ENCODE results near the gene CCDC66.
"Not testable (repeated sequence)": the region's sequence is repeated elsewhere in the genome, so short reads cannot be mapped to it uniquely, and the experiment has no call there.

CCDC66 gene

DNA sequence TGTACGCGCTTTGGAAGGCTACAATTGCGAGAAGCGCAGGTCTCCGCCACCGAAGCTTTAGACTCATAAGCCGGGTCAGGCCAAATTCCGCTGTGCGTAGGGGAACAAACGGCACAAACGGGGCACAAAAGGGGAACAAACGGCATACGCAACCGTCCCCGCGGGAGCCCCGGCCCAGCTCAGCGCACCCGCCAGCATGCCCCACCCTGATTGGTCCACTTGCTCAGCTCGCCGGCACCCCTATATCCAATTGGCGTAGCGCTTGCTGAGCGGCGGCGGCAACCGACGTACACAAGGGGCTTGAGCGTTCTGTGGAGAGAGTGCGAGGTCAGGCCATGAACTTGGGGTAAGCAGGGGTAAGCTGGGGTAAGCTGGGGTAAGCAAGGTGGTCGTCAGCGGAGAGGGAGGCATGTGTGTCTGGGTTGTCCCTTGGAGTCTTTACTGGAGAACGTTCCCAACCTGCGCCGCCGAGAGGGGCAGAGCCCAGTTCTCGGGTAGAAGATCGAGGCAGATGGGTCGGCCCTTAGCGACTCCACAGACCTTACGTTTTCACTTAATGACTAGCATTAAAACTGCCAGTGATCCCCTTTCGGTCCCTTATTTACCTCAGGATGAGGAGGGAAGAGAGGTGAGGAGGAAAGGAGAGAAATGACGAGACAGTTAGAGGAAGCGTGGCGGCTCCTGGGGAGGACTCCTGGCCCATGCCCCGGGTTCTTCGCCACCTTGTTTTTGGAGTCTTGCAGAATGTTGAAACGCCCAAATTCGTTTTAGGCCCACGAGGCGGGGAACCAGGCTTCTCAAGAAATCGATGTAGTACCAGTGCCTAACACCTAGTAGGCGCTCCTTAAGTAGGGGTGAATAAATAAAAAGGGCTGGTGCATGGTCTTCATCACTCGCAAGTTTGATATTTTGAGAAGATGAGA lies at the start of gene CCDC66:
Gene CCDC66, plus strand, starts transcription at position 268 of the 923 bp plus-strand sequence. Its CDS starts 68 bp downstream, at position 336.
- DNase-seq (ENCODE audit: low read depth in 3 of 3), result peak; percentile 84 to 93 (median 89)

DNA sequence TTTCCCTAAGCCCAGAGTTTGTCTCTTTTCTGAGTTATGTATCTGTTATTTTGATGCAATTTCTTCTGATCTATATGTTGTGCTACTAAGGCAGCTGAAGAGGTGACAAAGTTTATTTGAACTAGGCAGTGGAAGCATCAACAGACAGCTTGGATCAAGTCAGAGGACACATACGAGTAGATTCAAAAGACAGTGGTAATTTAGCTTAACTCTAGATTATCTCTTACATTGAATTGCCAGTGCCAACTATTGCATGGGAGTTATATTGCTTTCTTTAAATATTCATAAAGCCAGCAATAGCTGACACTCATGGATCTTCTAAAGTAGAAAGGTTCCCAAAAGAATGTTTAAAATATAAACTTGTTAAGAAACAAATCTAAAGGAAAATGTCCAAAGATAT lies 37.3 kb upstream of the CCDC66 start:
- no peak for DNase-seq (ENCODE audit: low read depth in 3 of 3)

DNA sequence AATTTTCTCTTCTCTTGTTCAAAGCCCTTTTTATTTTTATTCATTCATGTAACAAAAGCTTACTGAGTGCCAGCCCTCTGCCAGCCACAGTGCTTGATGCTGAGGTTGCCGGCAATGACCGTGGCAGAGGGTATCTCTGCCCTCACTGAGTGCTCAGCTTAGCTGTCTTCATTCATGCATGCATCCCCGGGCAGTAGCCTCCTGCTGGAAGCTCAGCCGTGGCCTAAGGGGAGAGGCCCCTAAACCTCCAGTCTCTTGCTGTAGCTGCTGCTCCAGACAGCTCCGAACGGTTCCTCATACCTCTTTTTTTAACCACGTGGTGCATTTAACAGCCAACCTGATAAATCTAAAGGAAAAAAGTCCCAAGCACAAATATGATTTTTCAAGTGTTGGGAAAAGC lies 34.6 kb upstream of the CCDC66 start:
- DNase-seq (ENCODE audit: low read depth in 3 of 3), result no peak

DNA sequence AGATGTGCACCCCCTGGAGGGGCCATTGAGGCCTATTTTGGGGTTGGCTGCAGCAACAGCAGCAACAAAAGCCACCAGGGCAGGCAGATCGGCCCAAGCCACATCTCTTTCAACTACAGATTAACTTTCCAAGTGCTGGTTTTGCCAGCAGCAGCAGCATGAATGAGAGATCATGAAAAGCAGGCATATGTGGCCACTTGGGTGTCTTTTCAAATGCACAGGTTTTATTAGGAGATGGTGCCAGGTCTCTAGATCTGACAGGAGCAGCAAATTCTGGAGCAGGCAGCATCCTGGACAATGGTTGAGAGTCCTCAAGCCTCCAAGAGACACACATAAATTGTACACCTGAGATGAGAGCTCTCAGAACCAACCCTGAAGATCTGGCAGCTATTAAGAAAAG lies 31.7 kb upstream of the CCDC66 start:
- DNase-seq (ENCODE audit: low read depth in 3 of 3), result no peak

DNA sequence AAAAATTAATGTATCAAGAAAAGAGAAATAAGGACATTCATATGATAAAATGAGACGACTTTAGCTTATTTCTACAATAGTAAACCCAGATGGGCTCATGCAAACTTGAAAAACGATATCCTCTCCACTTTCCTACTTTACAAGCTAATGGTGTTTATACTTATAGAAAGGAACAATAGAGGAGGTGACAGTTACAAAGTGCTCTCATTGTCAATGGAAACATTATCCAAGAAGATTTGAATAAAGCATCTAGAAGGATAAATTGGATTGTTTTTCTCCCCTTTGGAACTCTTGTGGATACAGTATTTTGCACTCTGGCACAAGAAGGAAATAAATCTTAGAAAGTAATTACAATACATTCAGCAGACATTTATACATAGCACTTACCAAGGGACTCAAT lies 20.2 kb upstream of the CCDC66 start:
- DNase-seq (ENCODE audit: low read depth in 3 of 3), result no peak

DNA sequence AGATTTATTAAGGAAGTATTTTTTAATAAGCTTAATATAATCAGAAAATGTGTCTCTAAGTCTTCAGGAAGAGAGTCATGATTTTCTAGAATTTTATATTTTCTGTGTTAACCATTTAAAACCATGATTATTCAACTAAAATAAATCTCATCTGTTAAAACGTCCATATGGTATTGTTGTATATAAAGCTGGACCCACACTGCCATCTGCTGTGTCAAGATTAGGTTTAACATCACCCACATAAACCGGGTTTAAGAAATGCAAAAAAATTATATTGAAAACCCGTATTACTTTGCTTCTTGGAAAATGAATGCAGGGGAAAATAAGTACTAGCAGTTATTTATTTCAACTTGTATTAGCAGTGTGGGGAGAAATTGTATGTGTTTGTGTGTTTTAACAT lies 9.5 kb upstream of the CCDC66 start:
- DNase-seq (ENCODE audit: low read depth in 3 of 3), result no peak

DNA sequence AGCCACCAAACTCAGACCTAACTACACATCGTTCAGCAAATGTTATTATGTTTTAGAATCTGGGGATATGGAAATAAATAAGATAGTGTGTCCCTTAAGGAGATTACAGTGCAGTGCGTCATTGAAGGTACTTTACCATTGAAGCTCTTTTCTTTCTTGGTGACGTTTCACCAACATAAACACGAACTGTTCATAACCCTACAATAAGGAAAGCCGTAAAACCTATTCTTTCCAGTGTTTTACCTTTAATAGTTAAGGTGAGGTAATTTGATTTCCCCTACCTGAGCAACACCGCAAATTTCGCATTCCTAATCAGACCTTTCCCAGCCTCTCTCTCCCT lies 826 bp downstream of the CCDC66 start:
- DNase-seq (ENCODE audit: low read depth in 3 of 3), result no peak

DNA sequence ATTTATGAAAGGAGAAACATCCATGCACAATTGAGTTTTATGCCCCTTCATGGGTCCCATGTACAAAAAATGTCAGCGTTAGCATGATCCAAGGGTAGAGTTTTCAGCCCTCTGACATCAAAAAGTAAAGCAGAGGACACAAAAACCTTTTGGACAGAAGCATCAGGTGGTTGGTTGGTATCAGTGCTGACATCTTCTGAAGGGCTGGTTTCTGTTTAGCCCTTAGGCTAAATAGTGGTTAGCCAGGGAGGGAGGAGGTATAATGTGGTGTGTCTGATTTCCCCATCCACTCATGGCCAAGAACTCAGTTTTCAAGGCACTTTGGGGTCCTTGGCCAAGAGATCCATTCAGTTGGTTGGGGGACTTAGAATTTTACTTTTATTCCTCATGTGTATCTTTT lies 16.5 kb downstream of the CCDC66 start:
- no peak for DNase-seq (ENCODE audit: low read depth in 3 of 3)

DNA sequence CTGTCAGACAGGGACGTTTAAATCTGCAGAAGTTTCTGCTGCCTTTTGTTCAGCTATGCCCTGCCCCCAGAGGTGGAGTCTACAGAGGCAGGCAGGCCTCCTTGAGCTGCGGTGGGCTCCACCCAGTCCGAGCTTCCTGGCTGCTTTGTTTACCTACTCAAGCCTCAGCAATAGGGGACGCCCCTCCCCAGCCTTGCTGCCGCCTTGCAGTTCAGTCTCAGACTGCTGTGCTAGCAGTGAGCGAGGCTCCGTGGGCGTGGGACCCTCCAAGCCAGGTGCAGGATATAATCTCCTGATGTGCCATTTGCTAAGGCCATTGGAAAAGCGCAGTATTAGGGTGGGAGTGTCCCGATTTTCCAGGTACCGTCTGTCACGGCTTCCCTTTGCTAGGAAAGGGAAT lies 25.0 kb downstream of the CCDC66 start:
- DNase-seq (ENCODE audit: low read depth in 3 of 3), result not testable (repeated sequence)

DNA sequence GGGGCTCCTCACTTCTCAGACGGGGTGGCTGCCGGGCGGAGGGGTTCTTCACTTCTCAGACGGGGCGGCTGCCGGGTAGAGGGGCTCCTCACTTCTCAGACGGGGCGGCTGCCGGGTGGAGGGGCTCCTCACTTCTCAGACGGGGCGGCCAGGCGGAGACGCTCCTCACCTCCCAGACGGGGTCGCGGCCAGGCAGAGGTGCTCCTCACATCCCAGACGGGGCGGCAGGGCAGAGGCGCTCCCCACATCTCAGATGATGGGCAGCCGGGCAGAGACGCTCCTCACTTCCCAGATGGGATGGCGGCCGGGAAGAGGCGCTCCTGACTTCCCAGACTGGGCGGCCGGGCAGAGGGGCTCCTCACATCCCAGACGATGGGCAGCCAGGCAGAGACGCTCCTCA lies 27.3 kb downstream of the CCDC66 start:
- DNase-seq (ENCODE audit: low read depth in 3 of 3), result not testable (repeated sequence)

DNA sequence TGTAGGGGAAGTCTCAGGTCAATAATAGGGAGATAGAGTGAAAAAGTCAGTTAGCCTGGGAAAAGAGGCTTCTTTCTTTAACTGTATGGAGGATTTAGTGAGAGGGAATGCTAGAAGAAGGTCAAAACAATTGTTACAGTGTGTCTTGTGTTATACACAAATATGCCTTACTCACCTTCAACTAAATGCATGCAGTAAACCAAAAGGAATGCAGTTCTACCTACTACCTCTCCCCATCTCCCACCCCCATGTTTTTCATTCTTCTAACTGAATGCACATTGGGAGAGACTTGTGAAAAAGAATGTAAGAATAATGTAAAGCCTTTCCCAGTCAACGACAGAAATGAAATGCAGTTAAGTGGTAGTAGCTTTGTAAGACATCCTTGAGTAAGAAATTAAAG lies 33.8 kb downstream of the CCDC66 start:
- DNase-seq (ENCODE audit: low read depth in 3 of 3), result no peak

DNA sequence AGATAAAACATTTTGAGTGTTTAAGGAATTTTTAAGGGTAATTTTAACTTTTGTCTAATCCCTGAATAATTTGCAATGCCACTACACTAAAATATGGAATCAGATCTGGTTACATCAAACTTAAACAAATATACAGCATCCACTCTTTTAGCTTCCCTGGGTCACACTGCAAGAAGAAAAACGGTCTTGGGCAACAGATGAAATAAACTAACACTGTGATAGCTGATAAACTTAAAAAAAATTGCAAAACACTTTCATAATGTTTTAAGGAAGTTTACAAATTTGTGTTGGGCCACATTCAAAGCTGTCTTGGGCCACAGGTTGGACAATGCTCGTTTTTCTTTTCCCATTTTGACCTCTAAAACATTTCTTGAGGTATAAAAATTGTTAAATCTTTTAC lies 34.3 kb downstream of the CCDC66 start:
- DNase-seq (ENCODE audit: low read depth in 3 of 3), result no peak

DNA sequence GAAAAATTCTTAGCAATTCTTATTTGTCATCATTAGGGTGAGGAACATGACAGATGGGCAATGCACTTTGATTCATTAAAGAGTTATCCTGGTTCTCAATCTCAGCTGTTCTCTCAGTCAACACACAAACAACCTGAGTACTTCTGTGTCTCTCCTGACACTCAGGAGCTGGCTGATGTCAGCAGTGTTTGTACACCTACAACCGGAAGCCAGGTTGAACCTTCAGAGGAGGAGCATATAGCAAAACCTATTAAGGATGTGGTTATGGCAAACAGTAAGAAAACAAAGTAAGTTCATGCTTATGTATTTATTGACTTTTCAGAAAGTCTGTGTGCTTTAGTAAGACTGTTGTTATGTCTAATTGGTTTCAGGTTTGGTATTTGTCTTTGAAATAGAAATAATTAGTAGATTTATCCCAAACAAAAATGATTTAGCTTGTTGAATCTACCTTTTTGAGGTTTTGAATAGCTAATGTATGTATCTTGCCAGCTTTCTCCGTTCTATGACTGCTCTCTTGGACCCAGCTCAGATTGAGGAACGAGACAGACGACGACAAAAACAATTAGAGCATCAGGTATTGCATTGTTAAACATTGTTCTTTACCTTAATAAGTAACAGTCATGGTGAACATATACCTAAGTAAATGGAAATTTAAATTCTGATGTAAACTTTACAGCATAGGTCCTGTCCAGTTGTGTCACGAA lies 36.6 kb downstream of the CCDC66 start:
- peak in 2 of 3 experiments; percentile 6 to 24 for DNase-seq (ENCODE audit: low read depth in 3 of 3)

DNA sequence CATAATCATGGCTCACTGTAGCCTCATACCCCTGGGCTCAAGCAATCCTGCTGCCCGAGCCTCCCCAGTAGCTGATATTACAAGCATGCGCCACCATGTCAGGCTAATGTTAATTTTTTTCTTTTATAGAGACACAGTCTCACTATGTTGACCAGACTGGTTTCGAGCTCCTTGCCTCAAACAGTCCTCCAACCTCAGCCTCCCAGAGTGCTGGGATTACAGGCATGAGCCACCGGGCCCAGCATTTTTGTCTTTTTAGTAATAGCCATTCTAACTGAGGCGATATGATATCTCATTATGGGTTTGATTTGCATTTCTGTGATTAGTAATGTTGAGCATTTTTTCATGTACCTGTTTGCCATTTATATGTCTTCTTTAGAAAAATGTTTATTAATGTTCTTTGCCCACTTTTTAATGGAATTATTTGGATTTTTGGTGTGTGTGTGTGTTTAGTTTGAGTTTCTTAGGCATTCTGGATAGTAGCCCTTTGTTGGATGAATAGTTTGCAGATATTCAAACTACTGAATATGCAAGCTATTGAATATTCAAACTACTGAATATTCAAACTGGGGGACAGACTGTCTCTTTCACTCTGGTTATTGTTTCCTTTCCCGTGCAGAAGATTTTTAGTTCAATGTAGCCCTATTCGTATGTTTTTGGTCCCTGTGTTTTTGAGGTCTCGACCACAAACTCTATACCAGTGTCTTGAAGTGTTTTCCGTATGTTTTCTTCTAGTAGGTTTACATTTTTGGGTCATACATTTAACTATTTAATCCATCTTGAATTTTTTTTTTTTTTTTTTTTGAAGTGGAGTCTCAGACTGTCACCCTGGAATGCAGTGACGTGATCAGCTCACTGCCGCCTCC lies 39.2 kb downstream of the CCDC66 start:
- no peak for DNase-seq (ENCODE audit: low read depth in 3 of 3)

DNA sequence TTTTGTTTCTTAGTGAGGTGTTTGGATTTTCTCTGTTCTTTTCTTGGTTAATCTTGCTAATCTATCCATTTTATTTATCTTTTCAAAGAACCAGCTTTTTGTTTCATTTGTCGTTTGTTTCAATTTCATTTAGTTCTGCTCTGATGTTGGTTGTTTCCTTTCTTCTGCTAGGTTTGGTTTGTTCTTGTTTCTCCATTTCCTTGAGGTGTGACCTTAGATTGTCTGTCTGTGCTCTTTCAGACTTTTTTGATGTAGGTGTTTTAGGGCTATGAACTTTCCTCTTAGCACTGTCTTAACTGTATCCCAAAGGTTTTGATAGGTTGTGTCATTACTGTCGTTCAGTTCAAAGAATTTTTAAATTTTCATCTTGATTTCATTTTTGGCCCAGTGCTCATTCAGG lies 51.5 kb downstream of the CCDC66 start:
- DNase-seq (ENCODE audit: low read depth in 3 of 3), result not testable (repeated sequence)

DNA sequence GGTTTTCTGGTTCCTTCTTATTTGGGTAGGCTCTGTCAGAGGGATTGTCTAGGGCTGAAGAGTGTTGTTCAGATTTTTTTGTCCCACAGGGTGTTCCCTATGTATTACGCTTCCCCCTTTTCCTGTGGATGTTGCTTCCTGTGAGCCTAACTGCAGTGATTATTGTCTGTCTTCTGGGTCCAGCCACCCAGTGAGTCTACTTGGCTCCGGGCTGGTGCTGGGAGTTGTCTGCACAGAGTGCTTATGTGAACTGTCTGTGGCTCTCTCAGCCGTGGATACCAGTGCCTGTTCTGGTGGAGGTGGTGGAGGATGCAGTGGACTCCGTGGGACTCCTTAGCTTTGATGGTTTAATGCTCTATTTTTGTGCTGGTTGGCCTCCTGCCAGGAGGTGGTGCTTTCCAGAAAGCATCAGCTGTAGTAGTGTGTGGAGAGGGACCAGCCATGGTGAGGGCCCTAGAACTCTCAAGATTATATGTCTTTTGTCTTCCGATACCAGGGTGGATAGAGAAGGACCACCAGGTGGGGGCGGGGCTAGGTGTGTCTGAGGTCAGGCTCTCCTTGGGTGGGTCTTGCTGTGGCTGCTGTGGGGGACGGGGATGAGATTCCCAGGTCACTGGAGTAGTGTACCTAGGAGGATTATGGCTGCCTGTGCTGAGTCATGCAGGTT lies 53.8 kb downstream of the CCDC66 start:
- no peak for DNase-seq (ENCODE audit: low read depth in 3 of 3)

DNA sequence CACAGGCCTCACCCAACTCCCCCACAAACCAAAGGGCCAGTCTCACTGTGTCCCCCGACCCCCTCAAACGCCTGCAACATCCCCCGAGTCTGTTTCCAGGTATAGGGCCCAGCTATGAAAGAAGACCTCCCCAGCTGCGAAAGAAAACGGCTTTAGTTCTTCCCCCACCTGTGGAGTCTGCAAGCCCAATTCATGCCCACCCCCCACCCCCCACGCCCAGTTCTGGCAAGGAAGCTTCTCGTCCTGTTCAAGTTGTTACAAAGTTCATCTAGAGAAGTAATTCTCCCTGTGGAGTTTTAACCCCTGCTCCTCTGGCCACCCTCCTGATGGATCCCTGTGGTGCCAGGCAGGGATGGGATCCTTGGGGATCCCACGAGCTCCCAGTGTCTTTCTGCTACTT lies 54.4 kb downstream of the CCDC66 start:
- no peak for DNase-seq (ENCODE audit: low read depth in 3 of 3)

DNA sequence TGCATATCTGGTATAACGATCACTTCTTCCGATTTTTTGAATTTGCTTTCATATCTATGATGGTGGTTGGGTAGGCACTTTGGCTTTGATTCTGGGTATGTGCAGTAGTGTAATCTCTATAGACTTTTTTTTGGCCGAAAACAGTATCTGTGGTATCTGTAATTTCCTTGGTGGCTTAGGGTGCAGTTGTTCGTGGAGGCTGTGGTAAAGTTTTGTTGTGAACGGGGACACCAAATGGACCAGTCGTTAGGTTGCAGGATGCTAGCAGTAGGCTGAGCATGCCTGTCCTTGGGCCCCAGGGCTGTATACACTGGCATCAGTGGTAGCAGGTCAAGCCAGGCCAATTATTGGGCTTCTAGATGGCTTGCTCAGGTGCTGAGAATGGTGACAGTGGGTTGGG lies 55.2 kb downstream of the CCDC66 start:
- no peak for DNase-seq (ENCODE audit: low read depth in 3 of 3)

DNA sequence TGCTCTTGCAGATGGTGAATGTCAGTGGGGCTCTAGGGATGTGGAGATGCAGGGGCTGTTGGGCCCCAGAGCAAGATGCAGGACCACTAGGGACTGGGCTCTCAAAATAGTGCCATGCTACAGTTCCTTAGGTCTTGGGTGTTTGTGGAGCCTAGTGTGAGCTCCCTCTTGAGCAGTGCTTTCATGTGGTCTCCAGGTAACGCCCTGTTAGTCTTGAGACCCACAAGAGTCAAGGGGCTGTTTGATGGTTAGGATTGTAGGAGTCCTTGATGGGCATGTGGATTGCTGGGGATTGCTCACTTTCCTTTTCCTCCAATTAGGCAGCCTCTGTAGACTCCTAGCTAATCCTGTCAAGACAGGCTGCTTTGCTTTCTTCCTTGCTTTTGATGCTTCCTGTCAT lies 56.0 kb downstream of the CCDC66 start:
- DNase-seq (ENCODE audit: low read depth in 3 of 3), result no peak

DNA sequence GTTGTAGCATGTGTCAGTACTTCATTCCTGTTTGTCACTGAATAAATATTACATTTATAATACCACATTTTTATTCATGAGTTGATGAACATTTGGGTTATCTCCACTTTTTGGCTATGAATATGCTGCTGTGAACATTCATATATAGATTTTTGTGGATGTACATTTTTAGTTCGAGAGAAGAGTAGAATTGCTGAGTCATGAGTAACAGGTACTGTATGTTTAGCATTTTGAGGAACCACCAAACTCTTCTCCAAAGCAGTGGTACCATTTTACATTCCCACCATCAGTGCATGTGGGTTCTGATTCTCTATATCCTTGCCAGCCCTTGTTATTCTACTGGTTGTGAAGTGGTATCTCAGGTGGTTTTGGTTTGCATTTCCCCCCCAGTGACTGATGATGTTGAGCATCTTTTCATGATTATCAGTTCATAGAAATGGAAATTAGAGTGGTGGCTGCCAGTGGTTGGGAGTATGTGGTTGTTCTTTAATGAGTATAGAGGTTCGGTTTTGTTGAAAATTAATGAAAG lies 59.6 kb downstream of the CCDC66 start:
- no peak for DNase-seq (ENCODE audit: low read depth in 3 of 3)

DNA sequence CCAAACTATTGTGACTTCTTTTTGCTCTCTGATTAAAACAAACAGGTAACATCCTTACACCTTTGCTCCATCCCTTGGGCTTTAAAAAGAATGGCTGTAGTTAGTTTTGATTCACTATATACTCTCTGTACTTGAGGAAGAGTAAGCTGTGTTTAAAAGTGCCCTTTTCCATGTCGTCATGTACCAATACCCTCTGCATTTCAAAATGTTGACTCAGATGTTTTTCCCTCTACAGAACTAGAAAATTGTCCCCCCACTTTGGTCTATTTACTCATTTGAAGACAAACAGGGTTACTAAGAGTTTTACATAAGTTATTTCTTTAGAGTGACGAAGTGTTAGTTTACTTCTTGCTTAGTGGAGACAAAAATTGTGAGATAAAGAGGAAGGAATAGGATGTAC lies 63.4 kb downstream of the CCDC66 start:
- no peak for DNase-seq (ENCODE audit: low read depth in 3 of 3)

Data from stimulated activated CD4-positive, alpha-beta T cell treated with anti-CD3 and anti-CD28 coated beads, TNF-alpha, amount 100 ng/mL, for 24 hours (primary cell).